ENCODE results near the gene ADAM15.

ADAM15 gene

DNA sequence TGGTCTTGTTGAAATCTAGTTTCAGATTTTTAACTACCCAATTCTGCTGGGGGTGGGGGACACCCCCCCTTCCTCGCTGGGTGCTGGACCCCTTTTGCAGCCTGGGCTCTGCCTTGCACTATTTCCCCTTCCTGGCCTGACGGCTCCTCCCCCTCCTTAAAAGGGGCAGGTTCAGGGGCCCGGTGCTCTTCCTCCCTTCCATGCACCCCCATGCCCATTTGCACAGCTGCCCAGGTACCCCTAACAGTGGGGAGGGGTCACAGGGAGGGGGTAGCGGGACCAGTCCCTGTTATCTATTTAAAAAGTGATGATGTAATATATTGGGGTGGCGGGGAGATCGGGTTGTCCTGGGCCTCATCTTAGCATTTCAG lies 33.2 kb upstream of the ADAM15 start:
- DNase-seq (ENCODE audit: low read depth), result no peak
- peak overlapping the region; percentile 59 for H3K4me3 ChIP-seq (ENCODE audit: low read depth, low read length)
- TF ChIP-seq, protein P1, sequence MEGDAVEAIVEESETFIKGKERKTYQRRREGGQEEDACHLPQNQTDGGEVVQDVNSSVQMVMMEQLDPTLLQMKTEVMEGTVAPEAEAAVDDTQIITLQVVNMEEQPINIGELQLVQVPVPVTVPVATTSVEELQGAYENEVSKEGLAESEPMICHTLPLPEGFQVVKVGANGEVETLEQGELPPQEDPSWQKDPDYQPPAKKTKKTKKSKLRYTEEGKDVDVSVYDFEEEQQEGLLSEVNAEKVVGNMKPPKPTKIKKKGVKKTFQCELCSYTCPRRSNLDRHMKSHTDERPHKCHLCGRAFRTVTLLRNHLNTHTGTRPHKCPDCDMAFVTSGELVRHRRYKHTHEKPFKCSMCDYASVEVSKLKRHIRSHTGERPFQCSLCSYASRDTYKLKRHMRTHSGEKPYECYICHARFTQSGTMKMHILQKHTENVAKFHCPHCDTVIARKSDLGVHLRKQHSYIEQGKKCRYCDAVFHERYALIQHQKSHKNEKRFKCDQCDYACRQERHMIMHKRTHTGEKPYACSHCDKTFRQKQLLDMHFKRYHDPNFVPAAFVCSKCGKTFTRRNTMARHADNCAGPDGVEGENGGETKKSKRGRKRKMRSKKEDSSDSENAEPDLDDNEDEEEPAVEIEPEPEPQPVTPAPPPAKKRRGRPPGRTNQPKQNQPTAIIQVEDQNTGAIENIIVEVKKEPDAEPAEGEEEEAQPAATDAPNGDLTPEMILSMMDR (conservative IDR thresholded peaks at IDR 0.05; ENCODE audit: low read depth, low read length), result no peak

DNA sequence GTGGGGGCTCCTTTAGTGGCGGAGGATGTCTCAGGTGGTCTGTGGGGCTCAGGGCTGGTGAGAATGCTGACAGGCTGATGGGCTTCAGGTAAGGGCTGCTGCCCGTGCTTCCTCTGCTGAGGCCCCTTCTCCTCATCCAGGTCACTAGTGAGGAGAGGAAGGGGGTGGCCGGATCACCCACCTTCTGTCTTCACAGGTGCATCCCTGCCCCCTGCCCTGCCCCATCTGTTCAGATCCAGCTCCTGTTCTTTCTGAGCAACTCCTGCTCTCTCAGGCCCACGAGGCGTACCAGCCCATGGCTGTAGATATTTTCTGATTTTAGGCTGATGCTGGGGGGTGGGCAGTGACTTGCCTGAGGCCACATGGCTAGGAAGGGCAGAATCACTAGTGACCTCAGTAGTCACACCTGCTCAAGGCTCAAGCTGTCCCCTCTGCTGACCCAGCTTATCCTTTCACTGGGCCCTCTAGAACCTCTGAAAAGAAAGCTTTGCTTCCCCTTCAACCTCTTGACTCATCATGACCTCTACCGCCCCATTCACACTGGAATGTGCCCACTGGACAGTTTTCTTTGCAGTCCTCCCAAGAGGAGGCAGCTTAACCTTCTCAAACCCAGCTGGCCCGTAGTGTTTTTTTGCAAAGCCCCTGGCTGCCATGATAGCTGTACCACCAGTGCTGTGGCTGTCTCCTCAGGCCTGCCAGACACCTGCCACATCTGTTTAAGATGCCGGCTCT lies 32.3 kb upstream of the ADAM15 start:
- TF ChIP-seq, protein P1 (conservative IDR thresholded peaks at IDR 0.05; ENCODE audit: low read depth, low read length), result no peak
- no peak for DNase-seq (ENCODE audit: low read depth)
- H3K4me3 ChIP-seq (ENCODE audit: low read depth, low read length), result no peak overlapping the region

DNA sequence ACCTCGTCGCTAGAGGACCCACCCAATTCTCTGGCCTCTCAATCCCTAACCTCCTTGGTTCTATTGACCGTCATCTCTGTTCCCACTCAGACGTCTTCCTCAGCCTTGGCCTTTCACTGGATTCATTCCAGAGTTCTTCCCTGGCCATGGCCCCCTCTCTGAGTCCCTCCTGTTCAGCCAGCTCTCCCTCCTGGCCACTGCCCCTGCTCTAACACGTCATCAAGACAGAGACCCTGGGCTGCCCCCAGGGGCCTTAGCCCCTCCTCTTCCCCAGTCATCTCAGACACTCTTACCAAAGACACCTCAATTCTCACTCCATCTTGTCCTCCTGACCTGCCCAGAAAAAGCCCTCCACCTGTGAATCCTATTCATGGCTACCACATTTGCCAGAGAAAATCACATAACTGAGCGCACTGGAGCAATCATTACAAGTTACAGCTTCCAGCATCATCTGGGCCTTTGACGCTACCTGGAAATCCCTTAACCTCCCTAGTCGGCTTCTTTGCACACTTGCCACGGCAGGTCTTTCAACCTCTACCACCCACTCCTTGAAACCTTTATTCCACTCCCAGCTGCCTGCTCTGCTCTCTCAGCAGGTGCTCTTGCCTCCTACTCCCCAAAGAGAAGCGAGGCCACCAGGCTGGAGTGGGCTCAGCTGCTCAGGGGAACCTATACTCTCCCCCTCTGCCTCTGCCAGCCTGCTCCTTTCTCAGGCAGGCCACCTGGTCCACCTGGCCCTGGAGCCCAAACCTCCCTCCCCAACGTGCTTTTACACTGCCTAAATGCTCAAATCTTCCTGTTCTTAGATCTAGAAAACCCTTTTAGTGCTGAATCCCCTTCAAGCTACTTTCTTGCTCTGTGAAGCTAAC lies 31.5 kb upstream of the ADAM15 start:
- DNase-seq (ENCODE audit: low read depth), result no peak
- H3K4me3 ChIP-seq (ENCODE audit: low read depth, low read length), result no peak overlapping the region
- TF ChIP-seq, protein P1 (conservative IDR thresholded peaks at IDR 0.05; ENCODE audit: low read depth, low read length), result no peak

DNA sequence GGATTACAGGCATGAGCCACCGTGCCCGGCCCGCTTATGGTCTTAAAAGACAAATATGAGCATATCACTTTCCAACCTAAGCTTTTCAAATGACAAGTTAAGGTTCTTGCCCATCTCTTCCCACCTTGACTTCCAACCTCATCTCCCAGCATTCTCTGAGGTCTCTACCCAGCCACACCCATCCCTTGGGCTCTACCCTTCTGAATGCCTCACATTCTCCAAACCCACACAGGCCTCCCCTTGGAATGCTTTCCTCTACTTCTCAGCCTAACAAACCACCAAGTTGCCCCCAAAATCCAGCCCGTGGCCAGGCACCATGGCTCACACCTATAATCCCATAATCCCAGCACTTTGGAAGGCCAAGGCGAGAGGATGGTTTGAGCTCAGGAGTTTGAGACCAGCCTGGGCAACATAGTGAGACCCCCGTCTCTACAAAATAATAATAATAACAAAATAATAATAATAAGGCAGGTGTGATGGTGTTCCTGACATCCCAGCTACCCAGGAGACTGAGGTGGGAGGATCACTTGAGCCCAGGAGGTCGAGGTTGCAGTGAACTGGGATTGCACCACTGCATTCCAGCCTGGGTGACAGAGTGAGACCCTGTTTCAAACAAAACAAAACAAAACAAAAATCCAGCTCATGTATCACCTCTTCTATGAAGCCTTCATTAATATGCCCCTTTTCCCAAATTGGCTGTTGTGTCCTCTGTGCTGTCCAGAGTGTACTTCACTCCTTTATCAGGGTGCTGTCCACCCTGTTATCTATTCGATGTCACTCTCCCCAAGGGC lies 28.8 kb upstream of the ADAM15 start:
- no peak overlapping the region for H3K4me3 ChIP-seq (ENCODE audit: low read depth, low read length)
- no peak for DNase-seq (ENCODE audit: low read depth)

DNA sequence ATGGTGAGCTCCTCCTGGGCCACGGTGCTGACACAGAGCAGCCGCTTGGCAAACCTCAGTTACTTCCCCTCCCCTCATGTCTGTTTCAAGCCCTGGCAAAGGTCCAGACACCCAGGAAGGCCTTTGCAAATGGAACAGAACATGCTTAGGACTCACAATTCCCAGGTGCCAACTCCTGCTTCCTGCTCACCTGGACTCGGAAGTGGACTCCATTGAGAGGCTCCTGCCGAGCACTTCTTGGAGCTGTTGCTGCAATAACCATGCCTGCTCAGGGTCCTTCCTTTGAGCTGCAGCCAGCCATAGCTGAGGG lies 28.2 kb upstream of the ADAM15 start:
- DNase-seq (ENCODE audit: low read depth), result peak; percentile 18
- TF ChIP-seq, protein P1 (conservative IDR thresholded peaks at IDR 0.05; ENCODE audit: low read depth, low read length), result no peak
- no peak overlapping the region for H3K4me3 ChIP-seq (ENCODE audit: low read depth, low read length)

More for the DNA sequence above, 28.8 kb upstream of the ADAM15 start:
- TF ChIP-seq, protein P1 (conservative IDR thresholded peaks at IDR 0.05; ENCODE audit: low read depth, low read length), result no peak

DNA sequence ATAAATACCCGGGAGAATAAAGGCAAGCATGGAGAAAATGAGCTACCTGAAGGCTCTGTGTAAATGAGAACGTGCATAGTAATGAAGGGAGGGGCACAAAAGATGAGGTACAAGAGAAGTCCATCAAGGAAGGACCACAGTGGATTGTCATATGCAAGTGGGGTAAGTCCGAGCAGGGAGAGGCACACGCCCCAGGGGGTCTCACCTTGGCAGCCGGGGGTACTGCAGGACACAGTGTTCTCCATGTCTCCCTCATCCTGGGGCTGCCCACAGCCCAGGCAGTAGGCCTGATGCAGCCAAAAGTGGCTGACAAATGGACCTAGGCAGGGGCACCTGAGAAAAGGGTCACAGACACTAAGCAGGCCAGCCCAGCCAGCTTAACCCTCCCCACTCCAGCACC lies 27.5 kb upstream of the ADAM15 start:
- DNase-seq (ENCODE audit: low read depth), result no peak
- TF ChIP-seq, protein P1 (conservative IDR thresholded peaks at IDR 0.05; ENCODE audit: low read depth, low read length), result no peak
- H3K4me3 ChIP-seq (ENCODE audit: low read depth, low read length), result no peak overlapping the region
